ENCODE results near the gene ITPKB. TPM values are rescaled to one million over a fixed set of nuclear protein-coding genes. Genes with fewer than 3 reads are reported as not detected.

Gene ITPKB
- total and polyA plus RNA-seq, 2 of the 13 experiments (the other 11 are each of a cell fraction or from before 2014, with no cell fraction given) = not detected

DNA sequence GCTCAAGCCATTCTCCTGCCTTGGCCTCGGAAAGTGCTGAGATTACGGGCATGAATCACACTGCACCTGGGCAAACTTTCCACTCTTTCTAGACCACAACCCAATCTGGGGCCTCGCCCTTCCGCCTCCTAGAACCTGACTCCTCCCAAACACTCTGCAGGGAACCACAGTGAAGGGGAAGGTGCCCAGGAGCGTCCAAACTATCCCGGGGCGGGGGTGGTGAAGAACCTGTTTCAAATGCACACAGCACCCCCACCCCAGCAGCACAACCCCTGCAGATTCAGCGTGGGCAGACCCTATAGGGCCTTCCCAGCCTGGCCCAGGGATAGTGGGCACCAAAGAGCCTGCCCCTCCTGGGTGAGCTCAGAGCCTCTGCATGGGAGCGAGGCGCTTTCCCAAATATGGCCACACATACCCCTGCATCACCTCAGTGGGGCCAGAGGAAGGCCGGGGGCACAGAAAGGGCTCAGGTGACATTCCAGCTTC, 103.6 kb downstream of the ITPKB start (continued):
- TF ChIP-seq ZBTB8A (CRISPR knock-in tag; IDR thresholded peaks at IDR 0.05; ENCODE audit: borderline replicate concordance, low read depth) (no peak), ZNF230 (CRISPR knock-in tag; IDR thresholded peaks at IDR 0.05) (no peak), MED8 (CRISPR knock-in tag; IDR thresholded peaks at IDR 0.05; ENCODE audit: insufficient replicate concordance) (no peak), KLF16 (CRISPR knock-in tag; IDR thresholded peaks at IDR 0.05) (no peak)
- TF ChIP-seq, protein P1, sequence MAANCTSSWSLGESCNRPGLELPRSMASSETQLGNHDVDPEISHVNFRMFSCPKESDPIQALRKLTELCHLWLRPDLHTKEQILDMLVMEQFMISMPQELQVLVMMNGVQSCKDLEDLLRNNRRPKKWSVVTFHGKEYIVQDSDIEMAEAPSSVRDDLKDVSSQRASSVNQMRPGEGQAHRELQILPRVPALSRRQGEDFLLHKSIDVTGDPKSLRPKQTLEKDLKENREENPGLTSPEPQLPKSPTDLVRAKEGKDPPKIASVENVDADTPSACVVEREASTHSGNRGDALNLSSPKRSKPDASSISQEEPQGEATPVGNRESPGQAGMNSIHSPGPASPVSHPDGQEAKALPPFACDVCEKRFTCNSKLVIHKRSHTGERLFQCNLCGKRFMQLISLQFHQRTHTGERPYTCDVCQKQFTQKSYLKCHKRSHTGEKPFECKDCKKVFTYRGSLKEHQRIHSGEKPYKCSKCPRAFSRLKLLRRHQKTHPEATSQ (CRISPR knock-in tag; IDR thresholded peaks at IDR 0.05; ENCODE audit: borderline replicate concordance) = no peak

DNA sequence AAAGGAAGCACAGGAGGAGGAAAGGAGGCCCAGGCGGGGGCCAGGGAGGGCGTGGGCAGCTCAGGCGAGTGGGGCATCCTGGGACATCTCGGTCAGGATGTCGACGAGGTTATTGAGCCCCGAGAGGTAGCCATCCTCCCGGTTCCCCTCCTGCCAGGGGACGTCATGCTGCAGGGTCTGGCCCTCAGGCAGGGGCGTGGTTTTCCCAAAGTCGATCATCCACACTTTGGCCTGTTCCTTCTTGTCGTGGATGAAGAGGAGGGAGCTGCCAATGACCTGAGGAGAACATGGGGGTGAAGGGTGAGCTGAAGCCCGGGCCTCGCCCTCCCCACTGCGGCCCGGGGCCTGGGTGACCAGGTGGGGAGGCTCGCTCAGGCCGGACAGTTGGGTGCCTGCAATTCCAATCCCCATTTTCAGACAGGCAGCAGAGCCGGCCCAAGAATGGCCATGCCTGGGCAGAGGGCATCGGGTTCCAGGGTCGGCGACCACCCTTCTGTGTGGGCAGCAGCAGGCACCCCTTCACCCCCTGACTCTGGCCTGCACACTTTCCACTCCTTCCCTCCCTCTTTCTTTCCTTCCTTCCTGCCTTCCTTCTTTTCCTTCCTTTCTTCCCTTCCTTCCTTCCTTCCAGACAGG, 104.4 kb downstream of the ITPKB start:
- H3K4me2 ChIP-seq (ENCODE audit: low read depth, low read length) = no peak overlapping the region
- no peak for ATAC-seq
- WGBS (ENCODE audit: low lambda C conversion rate) = 49% methylated on average over 11 of the region's 22 CpGs

More for the DNA sequence above, 104.4 kb downstream of the ITPKB start:
- H4K20me1 ChIP-seq (ENCODE audit: insufficient read depth, low read length) = no peaks in the 10 kb centered on the region
- H3K9me3 ChIP-seq (ENCODE audit: low read length) = no peaks in the 10 kb centered on the region
- H3K9ac ChIP-seq (ENCODE audit: insufficient read depth, low read depth, low read length) = no peak overlapping the region
- H3K4me3 ChIP-seq (replicated peaks in 1 of 3; ENCODE audit: insufficient read depth in 1 of 3, low read depth in 2 of 3, low read length in 3 of 3) = no peak overlapping the region
- H3K27ac ChIP-seq (ENCODE audit: extremely low read length, insufficient read depth, low read length) = no peak overlapping the region
- CTCF ChIA-PET (ENCODE audit: low intra/inter-chr PET ratio, low total read pairs) = interaction anchor here (2.1 kb wide), 1 partner anchor 193 kb away, joined by 20 read pairs; no protein-coding TSS in a partner anchor
- no peaks in the 10 kb centered on the region for H3K79me2 ChIP-seq (ENCODE audit: insufficient read depth, low read length)
- no TSS peak for BruUV-seq (replicated peaks)
- no peak for FAIRE-seq
- POLR2A ChIA-PET = no interaction called here
- H3K4me1 ChIP-seq (ENCODE audit: insufficient read depth, low read length) = no peaks in the 10 kb centered on the region
- H3K36me3 ChIP-seq (replicated peaks in 1 of 2; ENCODE audit: control insufficient read depth in 1 of 2, insufficient read depth in 2 of 2, low read length in 2 of 2) = no peaks in the 10 kb centered on the region
- DNase-seq (ENCODE audit: low spot score) = no peak
- peaks cover 0 to 55% of the 10 kb centered on the region in 2 experiments; a peak in 4 of 5 replicates for H3K27me3 ChIP-seq (ENCODE audit: control insufficient read depth in 1 of 2, insufficient read depth in 2 of 2, low read length in 2 of 2)
- no peak for TF ChIP-seq ZNF235 (CRISPR knock-in tag; IDR thresholded peaks at IDR 0.05; ENCODE audit: borderline replicate concordance)
- TF ChIP-seq ZBTB42 (CRISPR knock-in tag; IDR thresholded peaks at IDR 0.05) = no peak
- TF ChIP-seq ZNF354B (CRISPR knock-in tag; IDR thresholded peaks at IDR 0.05) = no peak
- TF ChIP-seq SRSF9 (IDR thresholded peaks at IDR 0.05; ENCODE audit: borderline replicate concordance, insufficient read depth, low read depth, low read length, poor library complexity, severe bottlenecking) = no peak
- no peak for TF ChIP-seq MBNL3 (CRISPR knock-in tag; conservative IDR thresholded peaks at IDR 0.05)
- TF ChIP-seq ZBTB8A (CRISPR knock-in tag; IDR thresholded peaks at IDR 0.05; ENCODE audit: borderline replicate concordance, low read depth) = no peak
- TF ChIP-seq, protein P2, sequence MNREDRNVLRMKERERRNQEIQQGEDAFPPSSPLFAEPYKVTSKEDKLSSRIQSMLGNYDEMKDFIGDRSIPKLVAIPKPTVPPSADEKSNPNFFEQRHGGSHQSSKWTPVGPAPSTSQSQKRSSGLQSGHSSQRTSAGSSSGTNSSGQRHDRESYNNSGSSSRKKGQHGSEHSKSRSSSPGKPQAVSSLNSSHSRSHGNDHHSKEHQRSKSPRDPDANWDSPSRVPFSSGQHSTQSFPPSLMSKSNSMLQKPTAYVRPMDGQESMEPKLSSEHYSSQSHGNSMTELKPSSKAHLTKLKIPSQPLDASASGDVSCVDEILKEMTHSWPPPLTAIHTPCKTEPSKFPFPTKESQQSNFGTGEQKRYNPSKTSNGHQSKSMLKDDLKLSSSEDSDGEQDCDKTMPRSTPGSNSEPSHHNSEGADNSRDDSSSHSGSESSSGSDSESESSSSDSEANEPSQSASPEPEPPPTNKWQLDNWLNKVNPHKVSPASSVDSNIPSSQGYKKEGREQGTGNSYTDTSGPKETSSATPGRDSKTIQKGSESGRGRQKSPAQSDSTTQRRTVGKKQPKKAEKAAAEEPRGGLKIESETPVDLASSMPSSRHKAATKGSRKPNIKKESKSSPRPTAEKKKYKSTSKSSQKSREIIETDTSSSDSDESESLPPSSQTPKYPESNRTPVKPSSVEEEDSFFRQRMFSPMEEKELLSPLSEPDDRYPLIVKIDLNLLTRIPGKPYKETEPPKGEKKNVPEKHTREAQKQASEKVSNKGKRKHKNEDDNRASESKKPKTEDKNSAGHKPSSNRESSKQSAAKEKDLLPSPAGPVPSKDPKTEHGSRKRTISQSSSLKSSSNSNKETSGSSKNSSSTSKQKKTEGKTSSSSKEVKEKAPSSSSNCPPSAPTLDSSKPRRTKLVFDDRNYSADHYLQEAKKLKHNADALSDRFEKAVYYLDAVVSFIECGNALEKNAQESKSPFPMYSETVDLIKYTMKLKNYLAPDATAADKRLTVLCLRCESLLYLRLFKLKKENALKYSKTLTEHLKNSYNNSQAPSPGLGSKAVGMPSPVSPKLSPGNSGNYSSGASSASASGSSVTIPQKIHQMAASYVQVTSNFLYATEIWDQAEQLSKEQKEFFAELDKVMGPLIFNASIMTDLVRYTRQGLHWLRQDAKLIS (CRISPR knock-in tag; IDR thresholded peaks at IDR 0.05) = no peak
- TF ChIP-seq ZKSCAN8 (CRISPR knock-in tag; IDR thresholded peaks at IDR 0.05; ENCODE audit: borderline replicate concordance) = no peak
- no peak for TF ChIP-seq ARHGAP35 (CRISPR knock-in tag; IDR thresholded peaks at IDR 0.05; ENCODE audit: borderline replicate concordance)
- in situ Hi-C loops (cut with HindIII; ENCODE audit: extremely low pct_ligation_motif_present, low pct_unique_long_range_greater_than_20kb) = loop anchor here (5.0 to 10.0 kb wide), 2 partner anchors 193 to 800 kb away; no protein-coding TSS in a partner anchor
- H2AFZ ChIP-seq (ENCODE audit: low read length) = no peak overlapping the region
- intact Hi-C loops (cut with micrococcal nuclease; ENCODE audit: unreplicated experiment) = loop anchor here (2.0 to 10.0 kb wide), 2 partner anchors 30 to 800 kb away; no protein-coding TSS in a partner anchor
